ENCODE measurements around the gene PLXNA2. TPM values are rescaled to one million over a fixed set of nuclear protein-coding genes. Genes with fewer than 3 reads are reported as not detected.

PLXNA2 gene
- total and polyA plus RNA-seq, 7 experiments from 2014 or later: 0.70 to 5.4 (median 1.4) TPM; not detected in 2

DNA sequence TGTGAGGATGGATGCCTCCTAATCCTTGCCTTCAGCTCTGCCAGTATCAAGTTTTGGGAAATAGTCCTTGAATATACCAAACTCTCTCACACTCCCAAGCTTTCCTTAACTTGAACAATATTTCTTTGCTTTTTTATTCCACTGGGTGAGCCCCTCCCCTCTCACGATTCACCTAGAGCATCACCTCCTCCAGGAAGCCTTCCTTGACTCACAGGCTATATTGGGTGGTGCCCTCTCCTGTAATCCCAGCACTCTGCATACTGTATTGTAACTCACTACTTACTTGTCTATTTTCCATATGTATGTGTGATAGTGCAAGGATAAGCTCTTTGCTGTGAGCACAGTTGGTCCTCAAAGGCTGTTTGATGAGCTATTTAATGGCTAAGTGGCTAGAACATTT lies 114.7 kb downstream of the PLXNA2 start:
- ATAC-seq (no peak), DNase-seq (no peak)
- H3K4me1 ChIP-seq (ENCODE audit: control insufficient read depth in 2 of 2, insufficient read depth in 2 of 2, low read length in 2 of 2): no peaks in the 10 kb centered on the region
- CTCF ChIA-PET: interaction anchor here (0.7 kb wide), 1 partner anchor 116 kb away, joined by 3 read pairs; no protein-coding TSS in a partner anchor
- Mint-ChIP-seq H3K36me3 (no peaks in the 10 kb centered on the region), H3K4me3 (no peak overlapping the region), H3K9me3 (no peaks in the 10 kb centered on the region), H3K27ac (peak overlapping the region in 1 of 9 donors; percentile 26), H3K27me3 (peaks cover 11 to 29% (median 23%) of the 10 kb centered on the region in 5 donors), H3K4me1 (peaks cover 0 to 8% (median 6%) of the 10 kb centered on the region in 7 donors)
- POLR2A ChIA-PET: no interaction called here
- H3K36me3 ChIP-seq (ENCODE audit: control insufficient read depth in 2 of 3, insufficient read depth in 3 of 3, low read length in 3 of 3): no peaks in the 10 kb centered on the region
- intact Hi-C loops (cut with micrococcal nuclease): no loop called here
- H3K9me3 ChIP-seq (ENCODE audit: control insufficient read depth in 2 of 3, low read length in 3 of 3): no peaks in the 10 kb centered on the region
- peaks cover 0 to 4% of the 10 kb centered on the region in 2 donors for H3K27me3 ChIP-seq (ENCODE audit: control insufficient read depth in 2 of 2, insufficient read depth in 2 of 2, low read length in 2 of 2)
- no peak overlapping the region for H3K27ac ChIP-seq (ENCODE audit: low read depth, low read length)
- H3K4me3 ChIP-seq (ENCODE audit: low read length): no peak overlapping the region

- Histone ChIP-seq H3K9me3 (ENCODE audit: control insufficient read depth in 2 of 3, low read length in 3 of 3) (no peaks in the 10 kb centered on the region), H3K4me1 (ENCODE audit: control insufficient read depth in 2 of 2, insufficient read depth in 2 of 2, low read length in 2 of 2) (no peaks in the 10 kb centered on the region), H3K27ac (ENCODE audit: low read depth, low read length) (no peak overlapping the region), H3K36me3 (ENCODE audit: control insufficient read depth in 2 of 3, insufficient read depth in 3 of 3, low read length in 3 of 3) (no peaks in the 10 kb centered on the region), H3K4me3 (ENCODE audit: low read length) (no peak overlapping the region), H3K27me3 (ENCODE audit: control insufficient read depth in 2 of 2, insufficient read depth in 2 of 2, low read length in 2 of 2) (peaks cover 0 to 4% of the 10 kb centered on the region in 2 donors)
- Mint-ChIP-seq H3K4me1 (peaks cover 0 to 8% (median 6%) of the 10 kb centered on the region in 7 donors), H3K27ac (no peak overlapping the region), H3K4me3 (no peak overlapping the region), H3K36me3 (no peaks in the 10 kb centered on the region), H3K9me3 (no peaks in the 10 kb centered on the region), H3K27me3 (peaks cover 11 to 29% (median 23%) of the 10 kb centered on the region in 5 donors)
- ATAC-seq: no peak
- intact Hi-C loops (cut with micrococcal nuclease): no loop called here
- ChIA-PET CTCF (interaction anchor here (0.7 kb wide), 1 partner anchor 117 kb away, joined by 3 read pairs; no protein-coding TSS in a partner anchor), POLR2A (no interaction called here)
- DNase-seq: no peak
Measured at GRCh38 chr1:208129060-208129459, 115.1 kb downstream of the PLXNA2 start.

- Histone ChIP-seq H3K4me1 (ENCODE audit: control insufficient read depth in 2 of 2, insufficient read depth in 2 of 2, low read length in 2 of 2) (no peaks in the 10 kb centered on the region), H3K27ac (ENCODE audit: low read depth, low read length) (no peak overlapping the region), H3K36me3 (ENCODE audit: control insufficient read depth in 2 of 3, insufficient read depth in 3 of 3, low read length in 3 of 3) (no peaks in the 10 kb centered on the region), H3K9me3 (ENCODE audit: control insufficient read depth in 2 of 3, low read length in 3 of 3) (no peaks in the 10 kb centered on the region), H3K27me3 (ENCODE audit: control insufficient read depth in 2 of 2, insufficient read depth in 2 of 2, low read length in 2 of 2) (peaks cover 0 to 4% of the 10 kb centered on the region in 2 donors), H3K4me3 (ENCODE audit: low read length) (no peak overlapping the region)
- DNase-seq: no peak
- ATAC-seq: no peak
- ChIA-PET CTCF (no interaction called here), POLR2A (no interaction called here)
- Mint-ChIP-seq H3K4me3 (no peak overlapping the region), H3K4me1 (peaks cover 0 to 8% (median 6%) of the 10 kb centered on the region in 7 donors), H3K9me3 (no peaks in the 10 kb centered on the region), H3K36me3 (no peaks in the 10 kb centered on the region), H3K27ac (no peak overlapping the region), H3K27me3 (peaks cover 11 to 29% (median 23%) of the 10 kb centered on the region in 5 donors)
- intact Hi-C loops (cut with micrococcal nuclease): no loop called here
Measured at GRCh38 chr1:208127792-208128529, 116.2 kb downstream of the PLXNA2 start.

DNA sequence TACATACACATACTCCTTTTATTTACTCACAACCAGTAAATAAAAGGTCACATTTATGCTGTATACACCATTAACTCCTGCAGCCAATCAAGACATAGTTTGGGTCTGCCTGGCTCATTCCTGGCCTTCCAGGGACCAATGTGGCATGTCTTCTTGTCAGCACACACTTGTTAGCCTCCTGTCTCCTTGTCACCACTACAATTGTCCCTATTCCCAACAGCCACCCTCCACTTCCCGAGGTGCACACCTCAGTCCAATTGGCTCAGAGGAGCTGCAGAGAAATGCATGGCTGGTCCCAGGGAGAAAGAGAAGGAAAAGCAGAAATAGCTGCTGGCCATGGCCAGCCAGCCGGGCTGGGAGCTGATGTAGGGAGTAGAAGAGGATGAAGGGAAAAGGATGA lies 116.9 kb downstream of the PLXNA2 start:
- peak overlapping the region in 1 of 9 donors; percentile 18 for H3K27ac Mint-ChIP-seq
- CTCF ChIA-PET: no interaction called here

GRCh38 chr1:208126108-208126507 lies 118.1 kb downstream of the PLXNA2 start:
- ATAC-seq (no peak), DNase-seq (no peak)
- peaks cover 0 to 3% (median 0%) of the 10 kb centered on the region in 7 donors for H3K4me1 Mint-ChIP-seq
- no peaks in the 10 kb centered on the region for H3K36me3 Mint-ChIP-seq
- no peaks in the 10 kb centered on the region for H3K9me3 Mint-ChIP-seq
- ChIA-PET CTCF (no interaction called here), POLR2A (no interaction called here)
- Histone ChIP-seq H3K27me3 (ENCODE audit: control insufficient read depth in 2 of 2, insufficient read depth in 2 of 2, low read length in 2 of 2) (peaks cover 0 to 4% of the 10 kb centered on the region in 2 donors), H3K9me3 (ENCODE audit: control insufficient read depth in 2 of 3, low read length in 3 of 3) (no peaks in the 10 kb centered on the region), H3K4me3 (ENCODE audit: low read length) (no peak overlapping the region), H3K27ac (ENCODE audit: low read depth, low read length) (no peak overlapping the region), H3K36me3 (ENCODE audit: control insufficient read depth in 2 of 3, insufficient read depth in 3 of 3, low read length in 3 of 3) (no peaks in the 10 kb centered on the region), H3K4me1 (ENCODE audit: control insufficient read depth in 2 of 2, insufficient read depth in 2 of 2, low read length in 2 of 2) (no peaks in the 10 kb centered on the region)
- no peak overlapping the region for H3K27ac Mint-ChIP-seq
- intact Hi-C loops (cut with micrococcal nuclease): no loop called here
- no peak overlapping the region for H3K4me3 Mint-ChIP-seq
- peaks cover under 1 to 19% (median 16%) of the 10 kb centered on the region in 5 donors for H3K27me3 Mint-ChIP-seq

More for the DNA sequence above, 116.9 kb downstream of the PLXNA2 start:
- Mint-ChIP-seq H3K4me1 (peaks cover 0 to 8% (median 6%) of the 10 kb centered on the region in 7 donors), H3K9me3 (no peaks in the 10 kb centered on the region), H3K27me3 (peaks cover 11 to 28% (median 23%) of the 10 kb centered on the region in 5 donors), H3K4me3 (no peak overlapping the region), H3K36me3 (no peaks in the 10 kb centered on the region)
- DNase-seq (no peak), ATAC-seq (no peak)
- intact Hi-C loops (cut with micrococcal nuclease): no loop called here
- H3K4me1 ChIP-seq (ENCODE audit: control insufficient read depth in 2 of 2, insufficient read depth in 2 of 2, low read length in 2 of 2): no peaks in the 10 kb centered on the region
- peaks cover 0 to 4% of the 10 kb centered on the region in 2 donors for H3K27me3 ChIP-seq (ENCODE audit: control insufficient read depth in 2 of 2, insufficient read depth in 2 of 2, low read length in 2 of 2)
- no peaks in the 10 kb centered on the region for H3K36me3 ChIP-seq (ENCODE audit: control insufficient read depth in 2 of 3, insufficient read depth in 3 of 3, low read length in 3 of 3)
- H3K4me3 ChIP-seq (ENCODE audit: low read length): no peak overlapping the region
- H3K9me3 ChIP-seq (ENCODE audit: control insufficient read depth in 2 of 3, low read length in 3 of 3): no peaks in the 10 kb centered on the region
- no peak overlapping the region for H3K27ac ChIP-seq (ENCODE audit: low read depth, low read length)
- POLR2A ChIA-PET: no interaction called here

- Mint-ChIP-seq H3K4me1 (peaks cover 0 to 3% (median 0%) of the 10 kb centered on the region in 7 donors), H3K27me3 (peaks cover 0 to 5% (median 0%) of the 10 kb centered on the region in 5 donors), H3K4me3 (no peak overlapping the region), H3K27ac (no peak overlapping the region), H3K36me3 (no peaks in the 10 kb centered on the region), H3K9me3 (peaks cover 0 to 2% (median 0%) of the 10 kb centered on the region in 11 donors)
- intact Hi-C loops (cut with micrococcal nuclease): no loop called here
- no peak for DNase-seq
- ATAC-seq: no peak
- no peaks in the 10 kb centered on the region for H3K27me3 ChIP-seq (ENCODE audit: control insufficient read depth in 2 of 2, insufficient read depth in 2 of 2, low read length in 2 of 2)
- H3K9me3 ChIP-seq (ENCODE audit: control insufficient read depth in 2 of 3, low read length in 3 of 3): no peaks in the 10 kb centered on the region
- no peaks in the 10 kb centered on the region for H3K4me1 ChIP-seq (ENCODE audit: control insufficient read depth in 2 of 2, insufficient read depth in 2 of 2, low read length in 2 of 2)
- ChIA-PET CTCF (no interaction called here), POLR2A (no interaction called here)
- H3K4me3 ChIP-seq (ENCODE audit: low read length): no peak overlapping the region
- no peaks in the 10 kb centered on the region for H3K36me3 ChIP-seq (ENCODE audit: control insufficient read depth in 2 of 3, insufficient read depth in 3 of 3, low read length in 3 of 3)
- H3K27ac ChIP-seq (ENCODE audit: low read depth, low read length): no peak overlapping the region
Measured at GRCh38 chr1:208122612-208123358, 121.4 kb downstream of the PLXNA2 start.

Data from naive thymus-derived CD4-positive, alpha-beta T cell (primary cell).